Astrocyte (in vitro differentiated cells and primary cell): ENCODE data around the gene ZNF775. TPM values are rescaled to one million over a fixed set of nuclear protein-coding genes. Genes with fewer than 3 reads are reported as not detected.

Experiments used
- DNase-seq: peaks from one replicate; pipeline ENCODE4 v3.0.0-alpha.2; 2010; ENCODE audit warnings: low read depth
- FAIRE-seq: peaks from 2 replicates; lab custom pipeline; 2011; peaks lifted over from hg19 to GRCh38; lab: Jason Lieb, UNC
- H2AFZ ChIP-seq: 2 replicates; pipeline ENCODE4 v1.6.0; 2012; ENCODE audit warnings: low read depth, low read length, inconsistent platforms
- H3K27ac ChIP-seq: 2 replicates; pipeline ENCODE4 v1.5.1; 2011; ENCODE audit warnings: low read depth, low read length, inconsistent platforms
- H3K27me3 ChIP-seq: 2 replicates; pipeline ENCODE4 v1.6.0; 2011; ENCODE audit warnings: low read length, inconsistent platforms; ENCODE audit not compliant: insufficient read depth
- H3K36me3 ChIP-seq: 2 replicates; pipeline ENCODE4 v1.5.1; 2011; ENCODE audit warnings: low read length, inconsistent platforms; ENCODE audit not compliant: insufficient read depth
- H3K4me1 ChIP-seq: 2 replicates; pipeline ENCODE4 v1.5.1; 2011; ENCODE audit warnings: low read length, inconsistent platforms; ENCODE audit not compliant: insufficient read depth
- H3K4me2 ChIP-seq: 2 replicates; pipeline ENCODE4 v1.6.0; 2012; ENCODE audit warnings: low read length, inconsistent platforms
- H3K4me3 ChIP-seq: 2 replicates; pipeline ENCODE4 v1.5.1; 2011; ENCODE audit warnings: low read depth, mild to moderate bottlenecking, low read length, inconsistent platforms; ENCODE audit not compliant: insufficient read depth
- H3K79me2 ChIP-seq: 2 replicates; pipeline ENCODE4 v1.6.0; 2012; ENCODE audit warnings: mild to moderate bottlenecking, low read length, inconsistent platforms; ENCODE audit not compliant: insufficient read depth
- H3K9ac ChIP-seq: 2 replicates; pipeline ENCODE4 v1.6.0; 2012; ENCODE audit warnings: mild to moderate bottlenecking, low read length, inconsistent platforms
- H3K9me3 ChIP-seq: 2 replicates; pipeline ENCODE4 v1.5.1; 2012; ENCODE audit warnings: low read depth, mild to moderate bottlenecking, low read length, inconsistent platforms; ENCODE audit not compliant: insufficient read depth
- H4K20me1 ChIP-seq: 2 replicates; pipeline ENCODE4 v1.6.0; 2012; ENCODE audit warnings: low read length, inconsistent platforms; ENCODE audit not compliant: insufficient read depth
- H3K27ac Mint-ChIP-seq: one replicate; pipeline ENCODE4 v1.8.0; 2021; ENCODE audit warnings: mild to moderate bottlenecking, mixed read lengths; ENCODE audit not compliant: unreplicated experiment
- H3K27me3 Mint-ChIP-seq: one replicate; pipeline ENCODE4 v1.8.0; 2021; ENCODE audit warnings: low read depth, mixed read lengths; ENCODE audit not compliant: unreplicated experiment
- H3K36me3 Mint-ChIP-seq: one replicate; pipeline ENCODE4 v1.8.0; 2021; ENCODE audit warnings: low read depth, mixed read lengths; ENCODE audit not compliant: unreplicated experiment
- H3K4me1 Mint-ChIP-seq: one replicate; pipeline ENCODE4 v1.8.0; 2021; ENCODE audit warnings: low read depth, mixed read lengths; ENCODE audit not compliant: unreplicated experiment
- H3K4me3 Mint-ChIP-seq: one replicate; pipeline ENCODE4 v1.8.0; 2021; ENCODE audit warnings: mild to moderate bottlenecking, moderate library complexity, mixed read lengths; ENCODE audit not compliant: unreplicated experiment
- H3K9me3 Mint-ChIP-seq: one replicate; pipeline ENCODE4 v1.8.0; 2021; ENCODE audit warnings: mild to moderate bottlenecking, mixed read lengths; ENCODE audit not compliant: unreplicated experiment
- CTCF ChIP-seq: IDR thresholded peaks from 2 replicates; pipeline ENCODE4 v1.5.1; 2011; ENCODE audit warnings: low read depth, mild to moderate bottlenecking, inconsistent platforms, low read length, moderate library complexity; ENCODE audit not compliant: insufficient read depth
- EZH2 ChIP-seq: IDR thresholded peaks from 2 replicates; pipeline ENCODE4 v1.6.1; 2012; ENCODE audit warnings: mild to moderate bottlenecking, low read length, inconsistent platforms; ENCODE audit not compliant: insufficient read depth
- total RNA-seq: library from RNA; stranded (reverse); gene quantifications from 2 replicates; pipeline ENCODE4 v1.2.1, GENCODE V29; 2021

The ZNF775 gene
- total RNA-seq, 1 donor from 2014 or later = 6.5 TPM

- peaks cover 6% of the 10 kb centered on the region for H3K36me3 ChIP-seq
- H3K79me2 ChIP-seq = peaks cover 38% of the 10 kb centered on the region
- TF ChIP-seq EZH2 (no peak), CTCF (no peak)
- H3K27me3 ChIP-seq = no peaks in the 10 kb centered on the region
- H3K9ac ChIP-seq = no peak overlapping the region
- no peak overlapping the region for H3K27ac ChIP-seq
- Mint-ChIP-seq H3K4me3 (no peak overlapping the region), H3K27ac (no peak overlapping the region), H3K36me3 (peaks cover 9% of the 10 kb centered on the region), H3K4me1 (peaks cover 26% of the 10 kb centered on the region), H3K27me3 (no peaks in the 10 kb centered on the region), H3K9me3 (no peaks in the 10 kb centered on the region)
- DNase-seq (no peak), FAIRE-seq (no peak)
- no peaks in the 10 kb centered on the region for H3K9me3 ChIP-seq
- H2AFZ ChIP-seq = no peak overlapping the region
- peaks cover 19% of the 10 kb centered on the region for H4K20me1 ChIP-seq
- H3K4me2 ChIP-seq = no peak overlapping the region
- peaks cover 12% of the 10 kb centered on the region for H3K4me1 ChIP-seq
- no peak overlapping the region for H3K4me3 ChIP-seq
These were observed 2.6 kb upstream of the ZNF775 start for GRCh38 chr7:150376560-150376959.

GRCh38 chr7:150377196-150377595, 1.9 kb upstream of the ZNF775 start:
- H3K36me3 ChIP-seq = peaks cover 6% of the 10 kb centered on the region
- no peaks in the 10 kb centered on the region for H3K27me3 ChIP-seq
- FAIRE-seq (no peak), DNase-seq (no peak)
- no peak overlapping the region for H3K9ac ChIP-seq
- Mint-ChIP-seq H3K27me3 (no peaks in the 10 kb centered on the region), H3K4me3 (no peak overlapping the region), H3K4me1 (peaks cover 26% of the 10 kb centered on the region), H3K36me3 (peaks cover 9% of the 10 kb centered on the region), H3K9me3 (no peaks in the 10 kb centered on the region), H3K27ac (peak overlapping the region; percentile 47)
- TF ChIP-seq CTCF (no peak), EZH2 (no peak)
- no peak overlapping the region for H3K4me3 ChIP-seq
- H2AFZ ChIP-seq = no peak overlapping the region
- no peak overlapping the region for H3K4me2 ChIP-seq
- H3K27ac ChIP-seq = no peak overlapping the region
- H3K4me1 ChIP-seq = peaks cover 12% of the 10 kb centered on the region
- peaks cover 43% of the 10 kb centered on the region for H3K79me2 ChIP-seq
- no peaks in the 10 kb centered on the region for H3K9me3 ChIP-seq
- H4K20me1 ChIP-seq = peaks cover 25% of the 10 kb centered on the region

GRCh38 chr7:150377635-150378034, 1.5 kb upstream of the ZNF775 start:
- no peak overlapping the region for H3K9ac ChIP-seq
- Mint-ChIP-seq H3K36me3 (peaks cover 9% of the 10 kb centered on the region), H3K9me3 (no peaks in the 10 kb centered on the region), H3K4me1 (peaks cover 26% of the 10 kb centered on the region), H3K27me3 (no peaks in the 10 kb centered on the region), H3K27ac (peak overlapping the region; percentile 47), H3K4me3 (no peak overlapping the region)
- FAIRE-seq (no peak), DNase-seq (no peak)
- H3K79me2 ChIP-seq = peaks cover 46% of the 10 kb centered on the region
- peaks cover 12% of the 10 kb centered on the region for H3K4me1 ChIP-seq
- TF ChIP-seq CTCF = no peak
- TF ChIP-seq EZH2 = no peak
- H3K4me2 ChIP-seq = no peak overlapping the region
- H3K9me3 ChIP-seq = no peaks in the 10 kb centered on the region
- H3K36me3 ChIP-seq = peaks cover 6% of the 10 kb centered on the region
- no peak overlapping the region for H3K4me3 ChIP-seq
- no peaks in the 10 kb centered on the region for H3K27me3 ChIP-seq
- H3K27ac ChIP-seq = no peak overlapping the region
- no peak overlapping the region for H2AFZ ChIP-seq
- peaks cover 29% of the 10 kb centered on the region for H4K20me1 ChIP-seq
